Neural cell (in vitro differentiated cells): ENCODE results near the gene ITGB2. TPM values are rescaled to one million over a fixed set of nuclear protein-coding genes. Genes with fewer than 3 reads are reported as not detected.

ENCODE experiments used
- H2AFZ ChIP-seq: fragments of 200-600, 300-800 bp; sonication (generic), shearing (Covaris generic); 2 replicates; pipeline ENCODE4 v1.6.0; 2014; ENCODE audit warnings: low read depth, mild to moderate bottlenecking, antibody characterized with exemption, low read length, moderate library complexity
- H3F3A ChIP-seq: fragments of 200-600 bp; shearing (Covaris generic); 2 replicates; pipeline ENCODE4 v1.6.1; 2016; ENCODE audit warnings: mild to moderate bottlenecking, moderate library complexity, mixed read lengths, antibody characterized with exemption, low read length; ENCODE audit not compliant: insufficient read depth, poor library complexity, severe bottlenecking
- H3K27ac ChIP-seq: fragments of 200-600, 300-800 bp; sonication (generic), shearing (Covaris generic); 2 replicates; pipeline ENCODE4 v1.5.1; 2014; ENCODE audit warnings: mild to moderate bottlenecking, low read length, moderate library complexity
- H3K27me3 ChIP-seq: fragments of 300-800, 200-600 bp; sonication (generic), shearing (Covaris generic); 2 replicates; pipeline ENCODE4 v1.6.0; 2014; ENCODE audit warnings: mild to moderate bottlenecking, low read depth, low read length, moderate library complexity; ENCODE audit not compliant: insufficient read depth
- H3K36me3 ChIP-seq: fragments of 300-800, 200-600 bp; sonication (generic), shearing (Covaris generic); 2 replicates; pipeline ENCODE4 v1.5.1; 2014; ENCODE audit warnings: mild to moderate bottlenecking, antibody characterized with exemption, low read length, moderate library complexity; ENCODE audit not compliant: insufficient read depth
- H3K4me2 ChIP-seq: fragments of 300-800, 200-600 bp; sonication (generic), shearing (Covaris generic); 2 replicates; pipeline ENCODE4 v1.6.0; 2014; ENCODE audit warnings: mild to moderate bottlenecking, low read length
- H3K4me3 ChIP-seq: fragments of 300-800, 200-600 bp; sonication (generic), shearing (Covaris generic); 2 replicates; pipeline ENCODE4 v1.5.1; 2014; ENCODE audit warnings: mild to moderate bottlenecking, low read length, moderate library complexity
- H3K79me2 ChIP-seq: fragments of 200-600 bp; shearing (Covaris generic); replicated peaks from 2 replicates; pipeline ENCODE4 v1.6.0; 2014; ENCODE audit warnings: mild to moderate bottlenecking, low read length, moderate library complexity; ENCODE audit not compliant: insufficient read depth
- H3K9ac ChIP-seq: fragments of 300-800, 200-600 bp; sonication (generic), shearing (Covaris generic); 2 replicates; pipeline ENCODE4 v1.6.1; 2016; ENCODE audit warnings: mild to moderate bottlenecking, low read length, mixed read lengths
- H3K9me2 ChIP-seq: fragments of 200-600 bp; shearing (Covaris generic); 2 replicates; pipeline ENCODE4 v1.6.1; 2016; ENCODE audit warnings: mild to moderate bottlenecking, low read length, mixed read lengths; ENCODE audit not compliant: insufficient read depth
- H3K9me3 ChIP-seq: fragments of 200-600, 300-800 bp; sonication (generic), shearing (Covaris generic); 2 replicates; pipeline ENCODE4 v1.6.1; 2016; ENCODE audit warnings: mild to moderate bottlenecking, mixed run types, low read length, moderate library complexity, mixed read lengths
- H4K20me1 ChIP-seq: fragments of 200-600 bp; shearing (Covaris generic); 2 replicates; pipeline ENCODE4 v1.6.1; 2016; ENCODE audit warnings: mild to moderate bottlenecking, mixed run types; ENCODE audit not compliant: insufficient read depth
- EP300 ChIP-seq: fragments of 450-650 bp; conservative IDR thresholded peaks from 2 replicates; pipeline ENCODE4 v1.6.1; 2014; ENCODE audit warnings: antibody characterized with exemption, mild to moderate bottlenecking, moderate library complexity; ENCODE audit not compliant: poor library complexity, severe bottlenecking
- MXI1 ChIP-seq: fragments of 450-650 bp; conservative IDR thresholded peaks from 2 replicates; pipeline ENCODE4 v1.6.1; 2014; ENCODE audit warnings: antibody characterized with exemption, mild to moderate bottlenecking; ENCODE audit not compliant: poor library complexity, severe bottlenecking
- POLR2AphosphoS5 ChIP-seq: IDR thresholded peaks from 2 replicates; pipeline ENCODE4 v1.6.1; 2012
- SMC3 ChIP-seq: fragments of 450-650 bp; conservative IDR thresholded peaks from 2 replicates; pipeline ENCODE4 v1.6.1; 2014; ENCODE audit warnings: antibody characterized with exemption, mild to moderate bottlenecking, moderate library complexity; ENCODE audit not compliant: poor library complexity
- TAF1 ChIP-seq: IDR thresholded peaks from 2 replicates; pipeline ENCODE4 v1.6.1; 2012; ENCODE audit warnings: low read depth
- polyA plus RNA-seq: library from polyadenylated mRNA; depleted of rRNA; stranded (reverse); fragments of >200 nt; gene quantifications from 2 replicates; pipeline ENCODE4 v1.2.3, GENCODE V29; 2014
- TF ChIP-seq, protein P1 (sequence below): fragments of 450-650 bp; IDR thresholded peaks from 2 replicates; pipeline ENCODE4 v1.5.1; 2014; ENCODE audit warnings: antibody characterized with exemption, mild to moderate bottlenecking, moderate library complexity; ENCODE audit not compliant: poor library complexity, severe bottlenecking
- TF ChIP-seq, protein P2 (sequence below): IDR thresholded peaks from 2 replicates; pipeline ENCODE4 v1.6.1; 2012; ENCODE audit warnings: borderline replicate concordance

Gene ITGB2
- polyA plus RNA-seq, 1 donor from 2014 or later, result not detected

DNA sequence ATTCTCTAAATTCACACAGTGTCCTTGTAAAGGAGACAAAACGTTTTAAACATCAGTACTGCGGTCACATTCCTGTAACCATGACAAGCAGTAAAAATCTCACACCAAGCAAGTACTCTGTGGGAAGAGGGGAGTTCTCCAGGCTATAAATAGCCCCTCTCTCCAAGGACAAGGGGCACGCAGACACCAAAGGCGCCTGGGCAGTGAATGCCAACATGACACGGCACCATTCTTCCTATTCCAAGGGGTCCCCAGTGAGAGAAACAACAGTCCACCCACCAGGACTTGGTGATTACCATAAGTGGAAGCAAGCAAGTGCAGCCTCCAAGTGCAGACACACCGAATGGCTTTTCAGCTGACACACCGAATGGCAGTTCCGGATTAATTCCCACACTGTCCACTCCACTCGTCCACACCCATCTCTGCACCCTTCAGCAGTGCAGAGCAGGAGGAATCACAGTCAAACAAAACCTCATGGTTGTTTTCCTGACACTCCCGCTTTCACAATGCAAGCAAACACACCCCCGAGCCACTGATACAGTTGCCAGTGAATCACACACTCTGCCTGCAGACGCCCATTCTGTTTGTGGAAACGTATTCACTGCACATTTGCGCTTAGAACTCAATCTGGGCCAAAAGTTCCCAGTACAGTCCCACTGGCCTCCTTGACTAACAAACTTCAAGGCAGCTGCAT, 49.0 kb downstream of the ITGB2 start:
- H3K9me3 ChIP-seq, result no peaks in the 10 kb centered on the region
- H3F3A ChIP-seq, result peaks cover 6% of the 10 kb centered on the region
- peaks cover 27% of the 10 kb centered on the region for H3K27me3 ChIP-seq
- H2AFZ ChIP-seq, result no peak overlapping the region
- peak overlapping the region; percentile 77 for H3K27ac ChIP-seq
- peak overlapping the region; percentile 82 for H3K9ac ChIP-seq
- H3K4me2 ChIP-seq, result peak overlapping the region; percentile 100
- TF ChIP-seq MXI1 (no peak), SMC3 (no peak), POLR2AphosphoS5 (no peak), TAF1 (no peak)
- TF ChIP-seq, protein P1, sequence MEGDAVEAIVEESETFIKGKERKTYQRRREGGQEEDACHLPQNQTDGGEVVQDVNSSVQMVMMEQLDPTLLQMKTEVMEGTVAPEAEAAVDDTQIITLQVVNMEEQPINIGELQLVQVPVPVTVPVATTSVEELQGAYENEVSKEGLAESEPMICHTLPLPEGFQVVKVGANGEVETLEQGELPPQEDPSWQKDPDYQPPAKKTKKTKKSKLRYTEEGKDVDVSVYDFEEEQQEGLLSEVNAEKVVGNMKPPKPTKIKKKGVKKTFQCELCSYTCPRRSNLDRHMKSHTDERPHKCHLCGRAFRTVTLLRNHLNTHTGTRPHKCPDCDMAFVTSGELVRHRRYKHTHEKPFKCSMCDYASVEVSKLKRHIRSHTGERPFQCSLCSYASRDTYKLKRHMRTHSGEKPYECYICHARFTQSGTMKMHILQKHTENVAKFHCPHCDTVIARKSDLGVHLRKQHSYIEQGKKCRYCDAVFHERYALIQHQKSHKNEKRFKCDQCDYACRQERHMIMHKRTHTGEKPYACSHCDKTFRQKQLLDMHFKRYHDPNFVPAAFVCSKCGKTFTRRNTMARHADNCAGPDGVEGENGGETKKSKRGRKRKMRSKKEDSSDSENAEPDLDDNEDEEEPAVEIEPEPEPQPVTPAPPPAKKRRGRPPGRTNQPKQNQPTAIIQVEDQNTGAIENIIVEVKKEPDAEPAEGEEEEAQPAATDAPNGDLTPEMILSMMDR, result no peak
- TF ChIP-seq, protein P2, sequence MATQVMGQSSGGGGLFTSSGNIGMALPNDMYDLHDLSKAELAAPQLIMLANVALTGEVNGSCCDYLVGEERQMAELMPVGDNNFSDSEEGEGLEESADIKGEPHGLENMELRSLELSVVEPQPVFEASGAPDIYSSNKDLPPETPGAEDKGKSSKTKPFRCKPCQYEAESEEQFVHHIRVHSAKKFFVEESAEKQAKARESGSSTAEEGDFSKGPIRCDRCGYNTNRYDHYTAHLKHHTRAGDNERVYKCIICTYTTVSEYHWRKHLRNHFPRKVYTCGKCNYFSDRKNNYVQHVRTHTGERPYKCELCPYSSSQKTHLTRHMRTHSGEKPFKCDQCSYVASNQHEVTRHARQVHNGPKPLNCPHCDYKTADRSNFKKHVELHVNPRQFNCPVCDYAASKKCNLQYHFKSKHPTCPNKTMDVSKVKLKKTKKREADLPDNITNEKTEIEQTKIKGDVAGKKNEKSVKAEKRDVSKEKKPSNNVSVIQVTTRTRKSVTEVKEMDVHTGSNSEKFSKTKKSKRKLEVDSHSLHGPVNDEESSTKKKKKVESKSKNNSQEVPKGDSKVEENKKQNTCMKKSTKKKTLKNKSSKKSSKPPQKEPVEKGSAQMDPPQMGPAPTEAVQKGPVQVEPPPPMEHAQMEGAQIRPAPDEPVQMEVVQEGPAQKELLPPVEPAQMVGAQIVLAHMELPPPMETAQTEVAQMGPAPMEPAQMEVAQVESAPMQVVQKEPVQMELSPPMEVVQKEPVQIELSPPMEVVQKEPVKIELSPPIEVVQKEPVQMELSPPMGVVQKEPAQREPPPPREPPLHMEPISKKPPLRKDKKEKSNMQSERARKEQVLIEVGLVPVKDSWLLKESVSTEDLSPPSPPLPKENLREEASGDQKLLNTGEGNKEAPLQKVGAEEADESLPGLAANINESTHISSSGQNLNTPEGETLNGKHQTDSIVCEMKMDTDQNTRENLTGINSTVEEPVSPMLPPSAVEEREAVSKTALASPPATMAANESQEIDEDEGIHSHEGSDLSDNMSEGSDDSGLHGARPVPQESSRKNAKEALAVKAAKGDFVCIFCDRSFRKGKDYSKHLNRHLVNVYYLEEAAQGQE, result no peak
- peaks cover 45% of the 10 kb centered on the region for H4K20me1 ChIP-seq
- no peaks in the 10 kb centered on the region for H3K36me3 ChIP-seq
- no peaks in the 10 kb centered on the region for H3K9me2 ChIP-seq
- H3K4me3 ChIP-seq, result peak overlapping the region; percentile 87
- H3K79me2 ChIP-seq, result peaks cover 64% of the 10 kb centered on the region

DNA sequence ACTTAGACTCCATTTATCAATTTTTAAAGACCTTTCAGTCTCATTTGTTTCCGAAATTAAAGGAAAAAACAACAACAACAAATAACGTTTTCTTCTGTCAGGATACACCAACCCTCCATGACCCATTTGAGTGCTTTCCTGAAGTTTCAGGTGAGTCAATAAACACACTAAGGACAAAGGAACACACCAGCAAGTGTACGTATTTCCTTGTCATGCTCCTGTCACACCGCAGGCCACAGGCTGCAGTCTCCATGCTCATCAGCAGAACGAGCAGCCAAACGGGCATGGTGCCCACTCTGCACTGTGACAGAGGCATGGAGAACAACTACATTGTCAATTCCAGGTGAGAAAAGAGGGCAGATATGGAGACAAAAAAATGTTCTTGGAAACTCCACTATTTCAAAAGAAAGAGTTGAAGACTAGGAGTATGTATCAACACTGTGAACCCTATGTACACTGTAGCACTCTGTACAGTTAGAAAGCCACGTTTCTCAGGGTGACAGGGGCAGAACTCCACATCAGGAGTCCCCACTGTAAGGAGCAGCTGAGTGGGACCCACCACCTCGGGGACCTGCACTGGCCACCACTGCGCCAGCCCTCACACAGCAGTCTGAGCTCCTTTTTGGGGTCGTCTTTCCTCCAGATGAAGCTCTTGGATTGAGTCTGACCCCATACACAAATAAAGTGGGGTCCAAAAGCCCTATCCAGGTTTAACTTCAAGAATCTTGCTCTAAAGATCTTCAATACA, 49.8 kb downstream of the ITGB2 start:
- Histone ChIP-seq H2AFZ (no peak overlapping the region), H3K9me3 (no peaks in the 10 kb centered on the region), H3K4me3 (peak overlapping the region; percentile 87), H3K36me3 (no peaks in the 10 kb centered on the region), H3K4me2 (no peak overlapping the region), H3K9me2 (no peaks in the 10 kb centered on the region), H3K79me2 (peaks cover 69% of the 10 kb centered on the region), H4K20me1 (peaks cover 48% of the 10 kb centered on the region), H3F3A (peaks cover 6% of the 10 kb centered on the region), H3K27me3 (peaks cover 21% of the 10 kb centered on the region), H3K27ac (no peak overlapping the region), H3K9ac (no peak overlapping the region)
- TF ChIP-seq EP300 (no peak), MXI1 (no peak)
